Esophagus muscularis mucosa (tissue), 4 donors: Measurements from ENCODE around the gene FAM222A. TPM values are rescaled to one million over a fixed set of nuclear protein-coding genes. Genes with fewer than 3 reads are reported as not detected.

Experiments used
- DNase-seq: peaks from one replicate; pipeline ENCODE4 v3.0.0-alpha.2; 2017; ENCODE audit errors: extremely low spot score
- H3K27ac ChIP-seq, 4 donors: fragments of 200-600 bp; sonication (generic); replicated peaks in 1 of 4; 1 replicate in 3 of 4; 2 replicates in 1 of 4; pipeline ENCODE4 v1.5.1; 2016 to 2019; ENCODE audit warnings: mild to moderate bottlenecking in 1 of 4
- H3K27me3 ChIP-seq, 4 donors: fragments of 200-600 bp; sonication (generic); one replicate each; pipeline versions ENCODE4 v1.5.1 to v1.6.0; 2016 to 2019
- H3K36me3 ChIP-seq, 4 donors: fragments of 200-600 bp; sonication (generic); one replicate each; pipeline ENCODE4 v1.5.1; 2016 to 2019
- H3K4me1 ChIP-seq, 4 donors: fragments of 200-600 bp; sonication (generic); one replicate each; pipeline ENCODE4 v1.5.1; 2016 to 2019
- H3K4me3 ChIP-seq, 4 donors: fragments of 200-600 bp; sonication (generic); 1 replicate in 2 of 4; 2 replicates in 2 of 4; pipeline ENCODE4 v1.5.1; 2016 to 2019; ENCODE audit warnings: mild to moderate bottlenecking in 4 of 4, moderate library complexity in 1 of 4
- H3K9me3 ChIP-seq, 4 donors: fragments of 200-600 bp; sonication (generic); 1 replicate in 3 of 4; 2 replicates in 1 of 4; pipeline ENCODE4 v1.5.1; 2016 to 2019
- EP300 ChIP-seq: sonication (generic); formaldehyde crosslinking; IDR thresholded peaks from one replicate; pipeline ENCODE4 v1.6.1; 2017; ENCODE audit warnings: antibody characterized with exemption
- POLR2A ChIP-seq: fragments of 450-650 bp; IDR thresholded peaks from one replicate; pipeline ENCODE4 v1.6.1; 2017; ENCODE audit warnings: antibody characterized with exemption, moderate library complexity, mild to moderate bottlenecking, low read depth
- POLR2AphosphoS5 ChIP-seq, 2 donors: sonication (generic); formaldehyde crosslinking; IDR thresholded peaks; one replicate each; pipeline ENCODE4 v1.6.1; 2017; ENCODE audit warnings: antibody characterized with exemption in 2 of 2
- WGBS: methylation state at CpG from one replicate; pipeline ENCODE4 v1.1.5; 2018; 5-methylcytosine and 5-hydroxymethylcytosine counted together
- intact Hi-C: fragments of 100-400 bp; cut with DNase I; formaldehyde crosslinking; loops from one replicate; pipeline ENCODE4 v1.15.1; 2023
- total RNA-seq, 4 donors: library from RNA; depleted of rRNA; stranded (reverse); fragments of >200 nt; gene quantifications; one replicate each; pipeline versions ENCODE4 v1.1.0 to v1.2.1, GENCODE V29; 2016
- TF ChIP-seq, protein P1 (sequence below), 3 experiments: fragments of 200-600 bp in 2 of 3; fragments of 450-650 bp in 1 of 3; sonication (generic) in 2 of 3; IDR thresholded peaks; one replicate each; pipeline ENCODE4 v1.5.1; 2017 to 2019; ENCODE audit warnings: antibody characterized with exemption in 3 of 3, mild to moderate bottlenecking in 2 of 3, moderate library complexity in 1 of 3

Gene FAM222A
- total RNA-seq, 4 donors from 2014 or later: 0.42 to 3.8 (median 3.2) TPM

DNA sequence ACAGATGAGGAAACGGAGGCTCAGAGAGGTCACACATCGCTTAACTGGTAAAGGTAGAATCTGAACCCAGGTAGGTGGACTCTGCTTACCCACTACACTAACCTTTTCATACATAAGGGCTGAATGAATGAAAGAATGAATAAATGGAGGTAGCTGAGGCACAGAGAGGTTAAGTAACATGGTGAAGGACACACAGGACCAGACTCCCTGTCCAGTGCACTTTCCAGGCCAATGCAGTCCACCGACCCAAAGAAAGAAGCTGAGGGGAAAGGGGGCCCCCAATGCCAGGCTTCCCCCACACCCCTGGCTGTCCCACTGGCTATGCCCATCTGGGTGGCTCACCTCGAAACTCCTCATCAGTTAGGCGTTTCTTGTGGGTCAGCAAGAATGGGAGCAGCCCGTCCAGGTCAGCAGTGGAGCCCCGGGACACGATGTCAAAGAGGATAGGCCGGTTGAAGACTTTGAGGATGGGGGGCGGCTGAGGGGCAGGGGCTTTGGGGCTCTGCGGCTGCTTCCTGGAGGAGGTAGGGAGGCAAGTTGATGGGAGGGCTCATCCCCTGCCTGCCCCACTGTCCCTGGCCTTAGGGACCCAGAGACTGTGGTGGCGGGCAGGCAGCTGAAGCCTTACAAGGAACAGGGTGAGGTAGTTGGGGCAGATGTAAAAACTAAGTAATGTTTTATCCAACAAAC is 94.5 kb downstream of the FAM222A start:
- TF ChIP-seq, protein P1, sequence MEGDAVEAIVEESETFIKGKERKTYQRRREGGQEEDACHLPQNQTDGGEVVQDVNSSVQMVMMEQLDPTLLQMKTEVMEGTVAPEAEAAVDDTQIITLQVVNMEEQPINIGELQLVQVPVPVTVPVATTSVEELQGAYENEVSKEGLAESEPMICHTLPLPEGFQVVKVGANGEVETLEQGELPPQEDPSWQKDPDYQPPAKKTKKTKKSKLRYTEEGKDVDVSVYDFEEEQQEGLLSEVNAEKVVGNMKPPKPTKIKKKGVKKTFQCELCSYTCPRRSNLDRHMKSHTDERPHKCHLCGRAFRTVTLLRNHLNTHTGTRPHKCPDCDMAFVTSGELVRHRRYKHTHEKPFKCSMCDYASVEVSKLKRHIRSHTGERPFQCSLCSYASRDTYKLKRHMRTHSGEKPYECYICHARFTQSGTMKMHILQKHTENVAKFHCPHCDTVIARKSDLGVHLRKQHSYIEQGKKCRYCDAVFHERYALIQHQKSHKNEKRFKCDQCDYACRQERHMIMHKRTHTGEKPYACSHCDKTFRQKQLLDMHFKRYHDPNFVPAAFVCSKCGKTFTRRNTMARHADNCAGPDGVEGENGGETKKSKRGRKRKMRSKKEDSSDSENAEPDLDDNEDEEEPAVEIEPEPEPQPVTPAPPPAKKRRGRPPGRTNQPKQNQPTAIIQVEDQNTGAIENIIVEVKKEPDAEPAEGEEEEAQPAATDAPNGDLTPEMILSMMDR (IDR thresholded peaks at IDR 0.05): no peak
- no peak for TF ChIP-seq POLR2A
- no peak for TF ChIP-seq EP300
- no peak for TF ChIP-seq POLR2AphosphoS5 (IDR thresholded peaks at IDR 0.05)
- no peaks in the 10 kb centered on the region for H3K36me3 ChIP-seq
- peaks cover 0 to 4% (median 0%) of the 10 kb centered on the region in 4 donors for H3K4me1 ChIP-seq
- WGBS: 94% methylated on average over 12 of the region's 12 CpGs
- H3K27ac ChIP-seq: no peak overlapping the region
- DNase-seq: no peak
- H3K27me3 ChIP-seq: peaks cover 0 to 14% (median 0%) of the 10 kb centered on the region in 4 donors
- intact Hi-C loops: no loop called here
- H3K9me3 ChIP-seq: no peaks in the 10 kb centered on the region
- H3K4me3 ChIP-seq: no peak overlapping the region

DNA sequence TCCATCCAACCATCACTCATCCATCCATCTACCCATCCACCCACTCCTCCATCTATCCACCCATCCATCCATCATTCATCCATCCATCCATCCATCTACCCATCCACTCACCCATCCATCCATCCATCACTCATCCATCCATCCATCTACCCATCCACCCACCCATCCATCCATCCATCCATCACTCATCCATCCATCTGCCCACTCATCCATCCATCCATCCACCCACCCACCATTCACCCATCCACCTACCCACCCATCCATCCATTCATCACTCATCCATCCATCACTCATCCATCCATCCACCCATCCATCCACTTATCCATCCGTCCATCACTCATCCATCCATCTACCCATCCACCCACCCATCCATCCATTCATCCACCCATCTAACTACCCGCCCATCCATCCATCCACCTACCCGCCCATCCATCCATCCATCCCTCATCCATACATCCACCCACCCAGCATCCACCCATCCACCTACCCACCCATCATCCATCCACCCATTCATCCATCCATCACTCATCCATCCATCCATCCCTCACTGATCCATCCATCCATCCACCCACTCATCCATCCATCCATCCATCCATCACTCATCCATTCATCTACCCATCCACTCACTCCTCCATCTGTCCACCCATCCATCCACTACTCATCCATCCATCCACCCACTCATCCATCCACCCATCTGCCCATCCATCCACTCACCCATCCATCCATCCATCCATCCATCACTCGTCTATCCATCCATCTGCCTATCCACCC is 95.4 kb downstream of the FAM222A start:
- intact Hi-C loops: no loop called here
- 93% methylated on average over 4 of the region's 4 CpGs for WGBS

DNA sequence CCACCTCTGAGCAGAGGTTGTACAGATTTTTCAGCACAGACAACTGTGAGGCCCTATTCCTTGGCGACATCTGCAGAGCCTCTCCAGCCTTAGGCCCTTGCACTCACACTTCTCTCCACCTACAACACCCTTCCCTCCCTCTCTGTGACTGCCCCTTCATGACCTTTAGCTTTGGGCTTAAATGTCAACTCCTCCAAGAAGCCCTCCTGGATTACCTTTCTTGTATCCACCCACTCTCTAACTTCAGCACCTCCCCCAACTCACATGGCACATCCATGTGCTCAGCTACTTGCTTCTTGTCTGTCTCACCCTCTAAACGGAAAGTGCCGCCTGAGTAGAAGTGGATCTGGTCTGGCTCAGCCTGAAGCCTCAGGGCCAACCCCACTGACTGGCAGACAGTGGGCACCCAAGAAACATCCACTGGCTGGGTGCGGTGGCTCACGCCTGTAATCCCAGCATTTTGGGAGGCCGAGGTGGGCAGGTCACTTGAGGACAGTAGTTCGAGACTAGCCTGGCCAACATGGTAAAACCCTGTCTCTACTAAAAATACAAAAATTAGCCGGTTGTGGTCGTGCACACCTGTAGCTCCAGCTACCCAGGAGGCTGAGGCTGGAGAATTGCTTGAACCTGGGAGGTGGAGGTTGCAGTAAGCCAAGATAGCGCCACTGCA is 97.5 kb downstream of the FAM222A start:
- Histone ChIP-seq H3K4me1 (no peaks in the 10 kb centered on the region), H3K9me3 (no peaks in the 10 kb centered on the region), H3K27ac (no peak overlapping the region), H3K4me3 (no peak overlapping the region), H3K27me3 (peaks cover 0 to 24% (median 0%) of the 10 kb centered on the region in 4 donors), H3K36me3 (no peaks in the 10 kb centered on the region)
- TF ChIP-seq, protein P1 (IDR thresholded peaks at IDR 0.05): no peak
- no peak for TF ChIP-seq EP300
- TF ChIP-seq POLR2AphosphoS5 (IDR thresholded peaks at IDR 0.05): no peak
- TF ChIP-seq POLR2A: no peak
- 90% methylated on average over 10 of the region's 10 CpGs for WGBS
- DNase-seq: no peak
- intact Hi-C loops: no loop called here

More for the DNA sequence above, 95.4 kb downstream of the FAM222A start:
- DNase-seq: no peak
- TF ChIP-seq, protein P1 (IDR thresholded peaks at IDR 0.05): no peak
- TF ChIP-seq POLR2AphosphoS5 (IDR thresholded peaks at IDR 0.05) (no peak), EP300 (no peak), POLR2A (no peak)
- H3K36me3 ChIP-seq: no peaks in the 10 kb centered on the region
- H3K4me1 ChIP-seq: peaks cover 0 to 4% (median 0%) of the 10 kb centered on the region in 4 donors
- H3K27me3 ChIP-seq: peaks cover 0 to 14% (median 0%) of the 10 kb centered on the region in 4 donors
- no peaks in the 10 kb centered on the region for H3K9me3 ChIP-seq
- no peak overlapping the region for H3K27ac ChIP-seq
- H3K4me3 ChIP-seq: no peak overlapping the region

DNA sequence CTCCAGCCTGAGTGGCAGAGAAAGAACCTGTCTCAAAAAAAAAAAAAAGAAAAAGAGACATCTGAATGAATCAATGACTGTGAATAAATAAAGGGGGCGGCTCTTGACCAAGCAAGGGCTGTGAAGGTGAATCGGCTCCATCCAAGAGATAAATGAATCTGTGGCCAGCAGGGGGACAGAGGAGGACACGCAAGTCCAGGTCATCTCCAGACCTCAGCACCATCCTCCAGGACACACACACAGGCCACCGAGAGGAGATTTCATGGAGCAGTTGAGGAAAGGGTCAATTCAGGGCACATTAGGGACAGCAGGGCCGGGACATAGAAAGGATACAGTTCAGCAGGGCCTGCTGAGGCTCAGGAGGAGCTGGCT is 98.0 kb downstream of the FAM222A start:
- H3K4me1 ChIP-seq: no peaks in the 10 kb centered on the region
- 80% methylated on average over 5 of the region's 5 CpGs for WGBS
- peaks cover 0 to 29% (median 0%) of the 10 kb centered on the region in 4 donors for H3K27me3 ChIP-seq
- TF ChIP-seq POLR2AphosphoS5 (IDR thresholded peaks at IDR 0.05) (no peak), POLR2A (no peak), EP300 (no peak)
- TF ChIP-seq, protein P1 (IDR thresholded peaks at IDR 0.05): no peak
- H3K4me3 ChIP-seq: no peak overlapping the region
- no peaks in the 10 kb centered on the region for H3K9me3 ChIP-seq
- intact Hi-C loops: no loop called here
- H3K36me3 ChIP-seq: no peaks in the 10 kb centered on the region
- no peak for DNase-seq
- H3K27ac ChIP-seq: no peak overlapping the region
